ENCODE data around the gene WFIKKN1.

The WFIKKN1 gene

GRCh38 chr16:630815-631405 is at the start of gene WFIKKN1:
WFIKKN1 (plus strand) TSS chr16:630985; CDS start chr16:631254, 269 bp downstream.
- DNase-seq = no peak

- no peak for DNase-seq
Observed at GRCh38 chr16:582218-582613, 48.6 kb upstream of the WFIKKN1 start.

GRCh38 chr16:582614-583331 is 48.0 kb upstream of the WFIKKN1 start:
- no peak for DNase-seq

GRCh38 chr16:583470-583814 is 47.3 kb upstream of the WFIKKN1 start:
- no peak for DNase-seq

- no peak for DNase-seq
Observed at GRCh38 chr16:583815-584591, 46.8 kb upstream of the WFIKKN1 start.

GRCh38 chr16:585351-585750 is 45.4 kb upstream of the WFIKKN1 start:
- DNase-seq = no peak

GRCh38 chr16:586047-586644 is 44.6 kb upstream of the WFIKKN1 start:
- DNase-seq = no peak

- no peak for DNase-seq
Observed at GRCh38 chr16:586645-587590, 43.9 kb upstream of the WFIKKN1 start.

- DNase-seq = peak in 3 of 4 experiments; percentile 47 to 53 (median 48)
Observed at GRCh38 chr16:588639-588888, 42.2 kb upstream of the WFIKKN1 start.

- peak; percentile 95 to 99 (median 97) for DNase-seq
Observed at GRCh38 chr16:588889-589657, 41.7 kb upstream of the WFIKKN1 start.

GRCh38 chr16:589658-590187 is 41.1 kb upstream of the WFIKKN1 start, which contains the start of gene RAB40C:
RAB40C (plus strand) TSS chr16:590066; CDS start chr16:590292, 226 bp downstream.
- peak; percentile 98 to 99 (median 98) for DNase-seq

GRCh38 chr16:590188-590814 is 40.5 kb upstream of the WFIKKN1 start:
- peak in 1 of 4 experiments; percentile 43 for DNase-seq

- DNase-seq = no peak
Observed at GRCh38 chr16:590815-591200, 40.0 kb upstream of the WFIKKN1 start.

GRCh38 chr16:591231-591630 is 39.6 kb upstream of the WFIKKN1 start:
- DNase-seq = no peak

GRCh38 chr16:591892-592517 is 38.8 kb upstream of the WFIKKN1 start:
- DNase-seq = no peak

- DNase-seq = no peak
Observed at GRCh38 chr16:592518-593306, 38.1 kb upstream of the WFIKKN1 start.

- DNase-seq = no peak
Observed at GRCh38 chr16:593406-593805, 37.4 kb upstream of the WFIKKN1 start.

GRCh38 chr16:593807-594206 is 37.0 kb upstream of the WFIKKN1 start:
- DNase-seq = no peak

GRCh38 chr16:595094-595528 is 35.7 kb upstream of the WFIKKN1 start:
- no peak for DNase-seq
